Activated naive CD8-positive, alpha-beta T cell treated with anti-CD3 and anti-CD28 coated beads for 36 hours (primary cell): ENCODE measurements around the gene GLIS1. TPM values are rescaled to one million over a fixed set of nuclear protein-coding genes. Genes with fewer than 3 reads are reported as not detected.

Source experiments
- DNase-seq: peaks from one replicate; pipeline ENCODE4 v3.0.0; 2021
- H3K27ac Mint-ChIP-seq: one replicate; pipeline ENCODE4 v1.8.0; 2022; ENCODE audit warnings: mild to moderate bottlenecking, moderate library complexity, mixed read lengths
- H3K27me3 Mint-ChIP-seq: one replicate; pipeline ENCODE4 v1.8.0; 2022; ENCODE audit warnings: mild to moderate bottlenecking, mixed read lengths
- H3K36me3 Mint-ChIP-seq: one replicate; pipeline ENCODE4 v1.8.0; 2021; ENCODE audit warnings: mild to moderate bottlenecking, mixed read lengths
- H3K4me1 Mint-ChIP-seq: one replicate; pipeline ENCODE4 v1.8.0; 2021; ENCODE audit warnings: mixed read lengths
- H3K4me3 Mint-ChIP-seq: one replicate; pipeline ENCODE4 v1.8.0; 2022; ENCODE audit warnings: mild to moderate bottlenecking, moderate library complexity, mixed read lengths
- H3K9me3 Mint-ChIP-seq: one replicate; pipeline ENCODE4 v1.8.0; 2022; ENCODE audit warnings: mixed read lengths
- total RNA-seq, 2 experiments: library from RNA; stranded (reverse); gene quantifications; one replicate each; pipeline ENCODE4 v1.2.3, GENCODE V29; 2021

Gene GLIS1
- total RNA-seq, 2 experiments from 2014 or later: 0.10 TPM; not detected in 1

- Mint-ChIP-seq H3K36me3 (no peaks in the 10 kb centered on the region), H3K4me1 (no peaks in the 10 kb centered on the region), H3K27ac (no peak overlapping the region), H3K4me3 (no peak overlapping the region), H3K27me3 (peaks cover 25% of the 10 kb centered on the region), H3K9me3 (no peaks in the 10 kb centered on the region)
- no peak for DNase-seq
Measured at GRCh38 chr1:53731779-53732305, 7.1 kb downstream of the GLIS1 start.

GRCh38 chr1:53731043-53731600 lies 7.8 kb downstream of the GLIS1 start:
- Mint-ChIP-seq H3K27ac (no peak overlapping the region), H3K4me1 (no peaks in the 10 kb centered on the region), H3K9me3 (no peaks in the 10 kb centered on the region), H3K36me3 (no peaks in the 10 kb centered on the region), H3K4me3 (no peak overlapping the region), H3K27me3 (peaks cover 18% of the 10 kb centered on the region)
- DNase-seq: no peak

GRCh38 chr1:53730224-53730865 lies 8.6 kb downstream of the GLIS1 start:
- no peak overlapping the region for H3K4me3 Mint-ChIP-seq
- H3K36me3 Mint-ChIP-seq: no peaks in the 10 kb centered on the region
- no peaks in the 10 kb centered on the region for H3K9me3 Mint-ChIP-seq
- no peaks in the 10 kb centered on the region for H3K4me1 Mint-ChIP-seq
- peaks cover 10% of the 10 kb centered on the region for H3K27me3 Mint-ChIP-seq
- no peak overlapping the region for H3K27ac Mint-ChIP-seq
- DNase-seq: no peak

GRCh38 chr1:53729456-53730223 lies 9.3 kb downstream of the GLIS1 start:
- Mint-ChIP-seq H3K27ac (no peak overlapping the region), H3K4me3 (no peak overlapping the region), H3K4me1 (no peaks in the 10 kb centered on the region), H3K36me3 (no peaks in the 10 kb centered on the region), H3K27me3 (peaks cover 3% of the 10 kb centered on the region), H3K9me3 (no peaks in the 10 kb centered on the region)
- DNase-seq: no peak

- no peak for DNase-seq
- no peaks in the 10 kb centered on the region for H3K4me1 Mint-ChIP-seq
- no peak overlapping the region for H3K4me3 Mint-ChIP-seq
- H3K27me3 Mint-ChIP-seq: no peaks in the 10 kb centered on the region
- no peaks in the 10 kb centered on the region for H3K9me3 Mint-ChIP-seq
- no peaks in the 10 kb centered on the region for H3K36me3 Mint-ChIP-seq
- no peak overlapping the region for H3K27ac Mint-ChIP-seq
Measured at GRCh38 chr1:53728702-53729455, 10.1 kb downstream of the GLIS1 start.

GRCh38 chr1:53728196-53728595 lies 10.8 kb downstream of the GLIS1 start:
- Mint-ChIP-seq H3K36me3 (no peaks in the 10 kb centered on the region), H3K27ac (no peak overlapping the region), H3K4me1 (no peaks in the 10 kb centered on the region), H3K27me3 (no peaks in the 10 kb centered on the region), H3K4me3 (no peak overlapping the region), H3K9me3 (no peaks in the 10 kb centered on the region)
- DNase-seq: no peak

- H3K4me1 Mint-ChIP-seq: no peaks in the 10 kb centered on the region
- H3K27me3 Mint-ChIP-seq: no peaks in the 10 kb centered on the region
- H3K36me3 Mint-ChIP-seq: no peaks in the 10 kb centered on the region
- H3K27ac Mint-ChIP-seq: no peak overlapping the region
- H3K9me3 Mint-ChIP-seq: no peaks in the 10 kb centered on the region
- H3K4me3 Mint-ChIP-seq: no peak overlapping the region
- DNase-seq: no peak
Measured at GRCh38 chr1:53727461-53728092, 11.4 kb downstream of the GLIS1 start.

- Mint-ChIP-seq H3K9me3 (no peaks in the 10 kb centered on the region), H3K4me3 (no peak overlapping the region), H3K27me3 (no peaks in the 10 kb centered on the region), H3K36me3 (no peaks in the 10 kb centered on the region), H3K4me1 (no peaks in the 10 kb centered on the region), H3K27ac (no peak overlapping the region)
- no peak for DNase-seq
Measured at GRCh38 chr1:53726009-53726600, 12.9 kb downstream of the GLIS1 start.

GRCh38 chr1:53725238-53725689 lies 13.7 kb downstream of the GLIS1 start:
- no peak for DNase-seq
- Mint-ChIP-seq H3K9me3 (no peaks in the 10 kb centered on the region), H3K4me1 (no peaks in the 10 kb centered on the region), H3K27me3 (no peaks in the 10 kb centered on the region), H3K27ac (no peak overlapping the region), H3K36me3 (no peaks in the 10 kb centered on the region), H3K4me3 (no peak overlapping the region)

GRCh38 chr1:53722025-53722424 lies 16.9 kb downstream of the GLIS1 start:
- no peak for DNase-seq
- no peaks in the 10 kb centered on the region for H3K27me3 Mint-ChIP-seq
- no peak overlapping the region for H3K4me3 Mint-ChIP-seq
- H3K9me3 Mint-ChIP-seq: no peaks in the 10 kb centered on the region
- no peaks in the 10 kb centered on the region for H3K4me1 Mint-ChIP-seq
- no peaks in the 10 kb centered on the region for H3K36me3 Mint-ChIP-seq
- no peak overlapping the region for H3K27ac Mint-ChIP-seq

GRCh38 chr1:53721088-53721487 lies 17.9 kb downstream of the GLIS1 start:
- no peak overlapping the region for H3K27ac Mint-ChIP-seq
- H3K9me3 Mint-ChIP-seq: no peaks in the 10 kb centered on the region
- H3K4me3 Mint-ChIP-seq: no peak overlapping the region
- no peak for DNase-seq
- H3K27me3 Mint-ChIP-seq: no peaks in the 10 kb centered on the region
- H3K36me3 Mint-ChIP-seq: no peaks in the 10 kb centered on the region
- H3K4me1 Mint-ChIP-seq: no peaks in the 10 kb centered on the region

- no peaks in the 10 kb centered on the region for H3K36me3 Mint-ChIP-seq
- DNase-seq: no peak
- H3K9me3 Mint-ChIP-seq: no peaks in the 10 kb centered on the region
- H3K27ac Mint-ChIP-seq: no peak overlapping the region
- no peaks in the 10 kb centered on the region for H3K4me1 Mint-ChIP-seq
- H3K4me3 Mint-ChIP-seq: no peak overlapping the region
- no peaks in the 10 kb centered on the region for H3K27me3 Mint-ChIP-seq
Measured at GRCh38 chr1:53719469-53719868, 19.5 kb downstream of the GLIS1 start.

- Mint-ChIP-seq H3K27ac (no peak overlapping the region), H3K9me3 (no peaks in the 10 kb centered on the region), H3K4me3 (no peak overlapping the region), H3K27me3 (peaks cover 3% of the 10 kb centered on the region), H3K36me3 (no peaks in the 10 kb centered on the region), H3K4me1 (no peaks in the 10 kb centered on the region)
- no peak for DNase-seq
Measured at GRCh38 chr1:53718443-53718842, 20.5 kb downstream of the GLIS1 start.

- H3K27ac Mint-ChIP-seq: no peak overlapping the region
Measured at GRCh38 chr1:53717025-53717804, 21.7 kb downstream of the GLIS1 start.

More at GRCh38 chr1:53717025-53717804, 21.7 kb downstream of the GLIS1 start:
- no peaks in the 10 kb centered on the region for H3K4me1 Mint-ChIP-seq
- no peaks in the 10 kb centered on the region for H3K9me3 Mint-ChIP-seq
- DNase-seq: no peak
- no peaks in the 10 kb centered on the region for H3K36me3 Mint-ChIP-seq
- no peak overlapping the region for H3K4me3 Mint-ChIP-seq
- H3K27me3 Mint-ChIP-seq: peaks cover 3% of the 10 kb centered on the region
